K562 (cell line): ENCODE measurements around the gene POLR3G.

Source experiments
- NFIX ChIP-seq: fragments of 250-450 bp; sonication (Bioruptor Pico); IDR thresholded peaks from 2 replicates; pipeline ENCODE4 v1.4.0; 2020; ENCODE audit warnings: low read depth, mild to moderate bottlenecking, moderate library complexity
- PCBP2 ChIP-seq: fragments of 200-400 bp; formaldehyde crosslinking; IDR thresholded peaks from 2 replicates; pipeline ENCODE4 v1.6.1; 2018; ENCODE audit warnings: low read length, low read depth, mild to moderate bottlenecking, moderate library complexity; ENCODE audit not compliant: poor library complexity, severe bottlenecking
- TF ChIP-seq, protein P1 (sequence below), 3 experiments: IDR thresholded peaks in 2 of 3; conservative IDR thresholded peaks in 1 of 3; 2 replicates each; pipeline ENCODE4 v1.5.1; 2011 to 2012; ENCODE audit warnings: low read length in 3 of 3, mild to moderate bottlenecking in 3 of 3, control low read depth in 2 of 3, improper control_type of control experiment in 1 of 3, inconsistent platforms in 1 of 3, low read depth in 1 of 3, mixed read lengths in 1 of 3, moderate library complexity in 1 of 3; ENCODE audit not compliant: insufficient read depth in 2 of 3

DNA sequence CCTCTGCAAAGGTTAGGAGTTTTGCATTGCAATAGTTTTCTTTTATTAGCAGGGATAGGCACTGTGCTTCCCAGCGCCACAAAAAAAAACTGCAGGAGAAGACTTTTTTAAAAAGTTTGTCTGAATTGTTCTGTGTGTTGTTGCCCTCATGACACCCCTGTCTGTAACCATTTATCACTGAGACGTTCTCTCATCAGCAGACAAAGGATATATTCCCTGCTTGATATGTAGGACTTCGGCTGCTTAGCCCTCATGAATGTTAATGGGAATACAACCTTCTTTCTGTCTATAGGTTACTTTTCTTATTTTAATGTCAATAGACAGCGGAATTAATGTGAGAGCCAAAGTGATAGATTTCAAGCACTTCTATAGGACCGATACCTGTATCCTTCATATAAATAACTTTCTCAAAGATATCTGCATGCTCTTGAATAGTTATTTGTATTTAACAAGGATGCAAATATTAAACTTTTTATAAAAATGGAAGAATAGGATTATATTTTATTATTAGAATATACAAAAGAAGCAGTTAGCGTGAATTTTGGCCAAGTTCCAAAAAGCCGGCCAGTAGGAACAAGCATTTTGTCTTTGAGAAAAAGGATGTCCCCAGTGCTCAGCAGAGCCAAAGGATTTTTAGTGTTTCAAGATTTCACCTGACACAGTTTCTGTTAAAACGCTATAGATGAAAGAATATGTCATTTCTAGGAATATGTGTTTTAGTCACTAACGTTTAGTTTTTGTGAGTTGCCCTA lies 56.2 kb downstream of the POLR3G start:
- TF ChIP-seq NFIX (peak; percentile 65), PCBP2 (no peak)
- TF ChIP-seq, protein P1, sequence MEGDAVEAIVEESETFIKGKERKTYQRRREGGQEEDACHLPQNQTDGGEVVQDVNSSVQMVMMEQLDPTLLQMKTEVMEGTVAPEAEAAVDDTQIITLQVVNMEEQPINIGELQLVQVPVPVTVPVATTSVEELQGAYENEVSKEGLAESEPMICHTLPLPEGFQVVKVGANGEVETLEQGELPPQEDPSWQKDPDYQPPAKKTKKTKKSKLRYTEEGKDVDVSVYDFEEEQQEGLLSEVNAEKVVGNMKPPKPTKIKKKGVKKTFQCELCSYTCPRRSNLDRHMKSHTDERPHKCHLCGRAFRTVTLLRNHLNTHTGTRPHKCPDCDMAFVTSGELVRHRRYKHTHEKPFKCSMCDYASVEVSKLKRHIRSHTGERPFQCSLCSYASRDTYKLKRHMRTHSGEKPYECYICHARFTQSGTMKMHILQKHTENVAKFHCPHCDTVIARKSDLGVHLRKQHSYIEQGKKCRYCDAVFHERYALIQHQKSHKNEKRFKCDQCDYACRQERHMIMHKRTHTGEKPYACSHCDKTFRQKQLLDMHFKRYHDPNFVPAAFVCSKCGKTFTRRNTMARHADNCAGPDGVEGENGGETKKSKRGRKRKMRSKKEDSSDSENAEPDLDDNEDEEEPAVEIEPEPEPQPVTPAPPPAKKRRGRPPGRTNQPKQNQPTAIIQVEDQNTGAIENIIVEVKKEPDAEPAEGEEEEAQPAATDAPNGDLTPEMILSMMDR (IDR thresholded peaks at IDR 0.05 in 2 of 3, conservative IDR thresholded peaks at IDR 0.05 in 1 of 3; ENCODE audit: insufficient read depth in 2 of 3, low read depth in 1 of 3, low read length in 3 of 3) = no peak
